Activated CD8-positive, alpha-beta T cell treated with anti-CD3 and anti-CD28 coated beads for 36 hours (primary cell): Measurements from ENCODE around the gene KCNMA1. TPM values are rescaled to one million over a fixed set of nuclear protein-coding genes. Genes with fewer than 3 reads are reported as not detected.

Experiments
- ATAC-seq: fragments of 200-7000 bp; cut with Tn5 transposase; one replicate; pipeline ENCODE4 v1.10.0; 2021; ENCODE audit warnings: mild to moderate bottlenecking, moderate library complexity
- CTCF ChIA-PET: fragments of 350-600 bp; sonication (Branson Sonifier 250); formaldehyde crosslinking; loops from one replicate; lab custom pipeline; 2021; ENCODE audit warnings: antibody characterized with exemption; lab: Charles Lee
- POLR2A ChIA-PET: fragments of 350-600 bp; sonication (Branson Sonifier 250); formaldehyde crosslinking; loops from one replicate; lab custom pipeline; 2021; ENCODE audit warnings: antibody characterized with exemption; lab: Charles Lee
- DNase-seq: peaks from one replicate; pipeline ENCODE4 v3.0.0-alpha.2; 2020
- H3K27ac Mint-ChIP-seq: one replicate; pipeline ENCODE4 v1.8.0; 2021; ENCODE audit warnings: mild to moderate bottlenecking, mixed read lengths
- H3K27me3 Mint-ChIP-seq: one replicate; pipeline ENCODE4 v1.8.0; 2021; ENCODE audit warnings: mixed read lengths
- H3K36me3 Mint-ChIP-seq: one replicate; pipeline ENCODE4 v1.8.0; 2021; ENCODE audit warnings: low read depth, mixed read lengths
- H3K4me1 Mint-ChIP-seq: one replicate; pipeline ENCODE4 v1.8.0; 2021; ENCODE audit warnings: low read depth, mixed read lengths
- H3K4me3 Mint-ChIP-seq: one replicate; pipeline ENCODE4 v1.8.0; 2021; ENCODE audit warnings: mild to moderate bottlenecking, moderate library complexity, mixed read lengths
- H3K9me3 Mint-ChIP-seq: one replicate; pipeline ENCODE4 v1.8.0; 2021; ENCODE audit warnings: mixed read lengths
- intact Hi-C: fragments of 100-400 bp; cut with micrococcal nuclease; formaldehyde crosslinking; loops from one replicate; pipeline ENCODE4 v1.10.0; 2022
- total RNA-seq, 2 experiments: library from RNA; stranded (reverse); gene quantifications; one replicate each; pipeline ENCODE4 v1.2.3, GENCODE V29; 2021
- TF ChIP-seq, protein P1 (sequence below): fragments of 200-600 bp; IDR thresholded peaks from one replicate; pipeline ENCODE4 v1.8.0; 2022; ENCODE audit warnings: antibody characterized with exemption, mild to moderate bottlenecking

KCNMA1 gene
- total RNA-seq, 2 experiments from 2014 or later = 0.18 TPM; not detected in 1

DNA sequence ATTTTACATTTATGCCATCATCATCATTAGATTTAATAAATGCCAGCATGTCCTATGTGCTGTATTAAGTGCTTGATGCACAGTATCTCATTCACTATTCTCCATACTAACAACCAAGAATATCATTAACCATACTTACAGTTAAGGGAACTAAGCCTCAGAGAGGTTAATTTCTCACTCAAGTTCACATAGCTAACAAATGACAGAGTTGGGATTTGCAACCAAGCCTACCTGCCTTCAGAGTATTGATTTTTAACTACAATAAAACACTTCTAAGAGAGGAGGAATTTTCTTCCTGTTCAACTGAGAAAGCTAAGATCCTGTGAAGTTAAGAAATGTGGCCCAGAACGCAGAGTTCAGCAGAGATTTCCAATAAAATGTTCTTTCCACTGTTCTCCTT lies 403.0 kb downstream of the KCNMA1 start:
- DNase-seq = no peak
- peaks cover 2% of the 10 kb centered on the region for H3K27me3 Mint-ChIP-seq
- H3K27ac Mint-ChIP-seq = no peak overlapping the region
- H3K9me3 Mint-ChIP-seq = peaks cover 3% of the 10 kb centered on the region
- H3K36me3 Mint-ChIP-seq = no peaks in the 10 kb centered on the region
- TF ChIP-seq, protein P1, sequence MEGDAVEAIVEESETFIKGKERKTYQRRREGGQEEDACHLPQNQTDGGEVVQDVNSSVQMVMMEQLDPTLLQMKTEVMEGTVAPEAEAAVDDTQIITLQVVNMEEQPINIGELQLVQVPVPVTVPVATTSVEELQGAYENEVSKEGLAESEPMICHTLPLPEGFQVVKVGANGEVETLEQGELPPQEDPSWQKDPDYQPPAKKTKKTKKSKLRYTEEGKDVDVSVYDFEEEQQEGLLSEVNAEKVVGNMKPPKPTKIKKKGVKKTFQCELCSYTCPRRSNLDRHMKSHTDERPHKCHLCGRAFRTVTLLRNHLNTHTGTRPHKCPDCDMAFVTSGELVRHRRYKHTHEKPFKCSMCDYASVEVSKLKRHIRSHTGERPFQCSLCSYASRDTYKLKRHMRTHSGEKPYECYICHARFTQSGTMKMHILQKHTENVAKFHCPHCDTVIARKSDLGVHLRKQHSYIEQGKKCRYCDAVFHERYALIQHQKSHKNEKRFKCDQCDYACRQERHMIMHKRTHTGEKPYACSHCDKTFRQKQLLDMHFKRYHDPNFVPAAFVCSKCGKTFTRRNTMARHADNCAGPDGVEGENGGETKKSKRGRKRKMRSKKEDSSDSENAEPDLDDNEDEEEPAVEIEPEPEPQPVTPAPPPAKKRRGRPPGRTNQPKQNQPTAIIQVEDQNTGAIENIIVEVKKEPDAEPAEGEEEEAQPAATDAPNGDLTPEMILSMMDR = no peak
- H3K4me3 Mint-ChIP-seq = no peak overlapping the region
- ATAC-seq = no peak
- H3K4me1 Mint-ChIP-seq = peaks cover 2% of the 10 kb centered on the region
- intact Hi-C loops = no loop called here
- ChIA-PET CTCF (interaction anchor here (0.7 kb wide), 1 partner anchor 407 kb away, joined by 3 read pairs; no protein-coding TSS in a partner anchor), POLR2A (no interaction called here)

DNA sequence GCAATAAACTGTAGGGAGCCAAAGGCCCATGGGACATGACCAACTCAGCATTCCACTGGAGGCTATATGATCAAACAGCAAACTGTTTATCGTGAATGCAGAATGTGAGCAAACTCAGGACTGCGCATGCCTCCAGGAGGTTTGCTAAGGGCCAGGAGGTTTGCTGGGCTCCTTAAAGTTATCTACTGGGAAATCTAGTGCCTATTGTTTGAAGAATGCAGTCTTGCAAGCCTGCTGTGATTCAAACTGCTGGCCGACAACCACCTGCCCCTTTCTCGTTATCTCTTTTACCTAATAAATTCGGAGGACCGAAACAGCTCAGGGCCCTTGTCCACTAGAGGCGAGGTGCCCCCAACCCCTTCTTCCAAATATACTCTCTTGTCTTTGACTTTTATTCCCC lies 404.1 kb downstream of the KCNMA1 start:
- Mint-ChIP-seq H3K27ac (no peak overlapping the region), H3K27me3 (peaks cover 2% of the 10 kb centered on the region), H3K9me3 (peaks cover 3% of the 10 kb centered on the region), H3K36me3 (no peaks in the 10 kb centered on the region), H3K4me3 (no peak overlapping the region), H3K4me1 (peaks cover 2% of the 10 kb centered on the region)
- ATAC-seq = no peak
- no peak for DNase-seq
- ChIA-PET CTCF (no interaction called here), POLR2A (no interaction called here)
- intact Hi-C loops = no loop called here
- TF ChIP-seq, protein P1 = no peak

DNA sequence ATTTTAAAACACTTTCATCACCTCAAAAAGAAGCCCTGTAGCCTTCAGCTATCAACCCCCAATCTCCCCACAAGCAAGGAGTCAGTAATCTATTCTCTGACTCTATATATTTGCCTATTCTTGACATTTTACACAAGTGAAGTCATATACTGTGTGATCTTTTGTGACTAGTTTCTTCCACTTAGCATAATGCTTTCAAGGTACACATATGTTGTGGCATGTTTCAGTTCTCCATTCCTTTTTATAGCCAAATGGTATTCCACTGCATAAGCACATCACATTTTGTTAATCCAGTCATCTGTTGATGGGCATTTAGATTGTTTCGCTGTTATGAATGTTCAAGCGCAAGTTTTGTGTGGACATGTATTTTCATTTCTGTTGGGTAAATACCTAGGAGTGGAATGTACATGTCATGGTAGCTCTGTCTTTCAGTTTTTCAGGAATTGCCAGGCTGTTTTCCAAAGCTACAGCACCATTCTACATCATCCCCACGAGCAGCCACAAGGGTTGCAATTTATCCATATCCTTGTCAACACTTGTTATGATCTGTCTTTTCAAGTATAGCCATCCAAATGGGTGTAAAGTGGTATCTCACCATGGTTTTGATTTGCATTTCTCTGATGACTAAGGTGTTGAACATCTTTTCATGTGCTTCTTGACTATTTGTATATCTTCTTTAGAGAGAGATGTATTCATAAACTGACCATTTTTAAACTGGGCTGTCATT lies 405.6 kb downstream of the KCNMA1 start:
- ATAC-seq (no peak), DNase-seq (no peak)
- Mint-ChIP-seq H3K4me3 (no peak overlapping the region), H3K9me3 (peaks cover 3% of the 10 kb centered on the region), H3K36me3 (no peaks in the 10 kb centered on the region), H3K27me3 (peaks cover 2% of the 10 kb centered on the region), H3K4me1 (peaks cover 2% of the 10 kb centered on the region), H3K27ac (no peak overlapping the region)
- intact Hi-C loops = no loop called here
- ChIA-PET POLR2A (no interaction called here), CTCF (interaction anchor here (2.1 kb wide), 1 partner anchor 412 kb away, joined by 4 read pairs; no protein-coding TSS in a partner anchor)
- TF ChIP-seq, protein P1 = no peak

DNA sequence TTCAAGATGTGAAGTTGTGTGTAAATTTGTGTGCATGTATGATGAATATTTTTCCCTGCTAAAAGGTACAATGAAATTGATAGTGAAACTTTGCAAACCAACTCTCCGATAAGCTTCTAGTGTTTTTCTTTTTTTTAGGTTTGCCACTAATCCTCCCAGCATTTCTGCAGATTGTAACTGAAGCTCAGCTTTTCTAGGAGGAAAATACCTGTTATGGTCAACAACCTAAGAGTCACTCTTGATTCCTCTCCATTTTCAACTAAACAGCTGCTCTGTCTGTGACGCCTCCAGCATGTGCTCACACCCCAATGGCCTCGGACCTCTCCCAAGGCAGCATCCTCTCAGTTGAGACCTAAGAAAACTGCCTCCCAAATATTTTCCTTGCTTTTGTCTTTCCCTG lies 406.2 kb downstream of the KCNMA1 start:
- ChIA-PET POLR2A (no interaction called here), CTCF (interaction anchor here (1.0 to 2.1 kb wide), 2 partner anchors 64 to 413 kb away, joined by 3 to 4 read pairs; no protein-coding TSS in a partner anchor)
- no peak overlapping the region for H3K27ac Mint-ChIP-seq
- H3K36me3 Mint-ChIP-seq = no peaks in the 10 kb centered on the region
- intact Hi-C loops = no loop called here
- peaks cover 2% of the 10 kb centered on the region for H3K4me1 Mint-ChIP-seq
- no peak overlapping the region for H3K4me3 Mint-ChIP-seq
- H3K27me3 Mint-ChIP-seq = peaks cover 2% of the 10 kb centered on the region
- TF ChIP-seq, protein P1 = no peak
- DNase-seq = no peak
- H3K9me3 Mint-ChIP-seq = peaks cover 3% of the 10 kb centered on the region
- no peak for ATAC-seq

DNA sequence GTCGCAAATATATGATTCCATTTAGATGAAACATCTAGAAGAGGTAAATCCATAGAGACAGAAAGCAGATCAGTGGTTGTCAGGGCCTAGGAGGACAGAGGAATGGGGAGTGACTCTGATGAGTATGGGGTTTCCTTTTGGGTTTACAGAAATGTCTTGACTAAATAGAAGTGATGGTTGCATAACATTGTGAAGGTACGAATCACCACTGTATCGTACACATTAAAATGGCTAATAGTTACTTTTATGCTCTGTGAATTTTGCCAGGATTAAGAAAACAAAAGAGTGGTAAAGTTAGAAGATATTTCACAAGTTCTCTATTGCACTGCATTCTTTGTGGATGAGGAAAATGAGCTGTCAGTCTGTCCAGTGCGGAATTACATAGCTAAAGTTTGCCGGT lies 407.4 kb downstream of the KCNMA1 start:
- ChIA-PET CTCF (interaction anchor here (2.0 to 2.1 kb wide), 2 partner anchors 56 to 414 kb away, joined by 4 to 6 read pairs; no protein-coding TSS in a partner anchor), POLR2A (no interaction called here)
- TF ChIP-seq, protein P1 = no peak
- Mint-ChIP-seq H3K4me3 (no peak overlapping the region), H3K27ac (no peak overlapping the region), H3K27me3 (peaks cover 2% of the 10 kb centered on the region), H3K36me3 (no peaks in the 10 kb centered on the region), H3K9me3 (peaks cover 3% of the 10 kb centered on the region), H3K4me1 (peaks cover 6% of the 10 kb centered on the region)
- ATAC-seq (no peak), DNase-seq (no peak)
- intact Hi-C loops = no loop called here
